Transverse colon (tissue), 4 donors: ENCODE data around the gene SPTLC3. TPM values are rescaled to one million over a fixed set of nuclear protein-coding genes. Genes with fewer than 3 reads are reported as not detected.

Experiments
- DNase-seq: peaks from one replicate; pipeline ENCODE4 v3.0.0-alpha.2; 2019
- H3K27ac ChIP-seq, 4 donors: fragments of 200-600 bp; sonication (generic); 2 replicates each; pipeline ENCODE4 v1.5.1; 2016 to 2018; ENCODE audit warnings: inconsistent platforms in 4 of 4
- H3K27me3 ChIP-seq: fragments of 200-600 bp; sonication (generic); 2 replicates; pipeline ENCODE4 v1.5.1; 2017; ENCODE audit warnings: inconsistent platforms
- H3K36me3 ChIP-seq, 4 donors: fragments of 200-600 bp; sonication (generic); 2 replicates each; pipeline ENCODE4 v1.5.1; 2017 to 2019; ENCODE audit warnings: inconsistent platforms in 4 of 4
- H3K4me1 ChIP-seq, 4 donors: fragments of 200-600 bp; sonication (generic); 2 replicates each; pipeline ENCODE4 v1.5.1; 2017 to 2020; ENCODE audit warnings: inconsistent platforms in 4 of 4
- H3K4me3 ChIP-seq, 4 donors: fragments of 200-600 bp; sonication (generic); 1 replicate in 1 of 4; 2 replicates in 3 of 4; pipeline versions ENCODE4 v1.5.1 to v1.6.1; 2017 to 2019; ENCODE audit warnings: inconsistent platforms in 4 of 4
- H3K9me3 ChIP-seq, 2 donors: fragments of 200-600 bp; sonication (generic); 2 replicates each; pipeline ENCODE4 v1.5.1; 2017 to 2019; ENCODE audit warnings: inconsistent platforms in 2 of 2
- EP300 ChIP-seq: sonication (generic); formaldehyde crosslinking; IDR thresholded peaks from one replicate; pipeline ENCODE4 v1.6.1; 2017; ENCODE audit warnings: antibody characterized with exemption, low read depth
- POLR2A ChIP-seq: fragments of 450-650 bp; IDR thresholded peaks from one replicate; pipeline ENCODE4 v1.6.1; 2016; ENCODE audit warnings: antibody characterized with exemption, mild to moderate bottlenecking, moderate library complexity
- POLR2AphosphoS5 ChIP-seq, 3 donors: sonication (generic); formaldehyde crosslinking; IDR thresholded peaks; one replicate each; pipeline ENCODE4 v1.6.1; 2016; ENCODE audit warnings: antibody characterized with exemption in 3 of 3
- WGBS, 2 donors: methylation state at CpG; one replicate each; pipeline ENCODE4 v1.1.5; 2018; ENCODE audit warnings: low coverage in 1 of 2; 5-methylcytosine and 5-hydroxymethylcytosine counted together
- in situ Hi-C, 4 donors: fragments of 200-750 bp; cut with MboI; loops; one replicate each; pipeline versions ENCODE4 v1.15.0 to v1.15.1; 2017; ENCODE audit warnings: low sequenced_read_pairs in 3 of 4, low pct_ligation_motif_present in 1 of 4, low pct_unique_long_range_greater_than_20kb in 1 of 4
- intact Hi-C: fragments of 100-400 bp; cut with DNase I; formaldehyde crosslinking; loops from one replicate; pipeline ENCODE4 v1.15.1; 2023; ENCODE audit warnings: low total_unique reads
- total RNA-seq, 4 donors: library from RNA; depleted of rRNA; stranded (reverse); fragments of >200 nt; gene quantifications; one replicate each; pipeline ENCODE4 v1.1.0, GENCODE V29; 2016
- TF ChIP-seq, protein P1 (sequence below), 5 experiments: fragments of 200-600 bp in 3 of 5; fragments of 450-650 bp in 2 of 5; sonication (generic) in 3 of 5; IDR thresholded peaks; 1 replicate in 2 of 5; 2 replicates in 3 of 5; pipeline ENCODE4 v1.5.1; 2016 to 2017; ENCODE audit warnings: antibody characterized with exemption in 5 of 5, inconsistent platforms in 3 of 5, mild to moderate bottlenecking in 2 of 5, moderate library complexity in 1 of 5

SPTLC3 gene
- total RNA-seq, 4 donors from 2014 or later, result 2.6 to 11.6 (median 8.8) TPM

DNA sequence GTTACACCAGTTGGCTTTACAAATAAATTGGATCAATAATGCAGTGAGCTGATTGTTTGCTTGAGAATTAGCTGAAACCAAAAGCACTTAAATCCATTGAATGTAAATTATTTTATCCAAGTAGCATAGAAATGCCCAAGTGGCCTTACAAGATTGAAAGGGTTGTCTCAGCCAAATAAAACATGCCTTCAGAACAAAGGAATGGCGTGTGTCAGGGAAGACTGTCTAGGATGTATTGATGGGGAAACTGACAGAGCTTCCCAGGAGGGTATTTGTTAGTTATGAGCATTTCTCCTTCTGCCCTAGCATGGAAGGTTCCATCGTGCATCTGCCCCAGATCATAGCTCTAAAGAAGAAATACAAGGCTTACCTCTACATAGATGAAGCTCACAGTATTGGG is 108.4 kb downstream of the SPTLC3 start:
- Histone ChIP-seq H3K27me3 (no peaks in the 10 kb centered on the region), H3K4me3 (no peak overlapping the region), H3K9me3 (no peaks in the 10 kb centered on the region), H3K27ac (no peak overlapping the region), H3K4me1 (no peaks in the 10 kb centered on the region), H3K36me3 (no peaks in the 10 kb centered on the region)
- intact Hi-C loops (loop anchor here (5.0 kb wide), 1 partner anchor 190 kb away; no protein-coding TSS in a partner anchor), in situ Hi-C loops (loop anchor here (5.0 to 25.0 kb wide), 4 partner anchors 420 to 645 kb away; no protein-coding TSS in a partner anchor)
- no peak for DNase-seq
- 85 to 92% methylated on average over 2 of the region's 2 CpGs for WGBS, 2 donors
- TF ChIP-seq, protein P1, sequence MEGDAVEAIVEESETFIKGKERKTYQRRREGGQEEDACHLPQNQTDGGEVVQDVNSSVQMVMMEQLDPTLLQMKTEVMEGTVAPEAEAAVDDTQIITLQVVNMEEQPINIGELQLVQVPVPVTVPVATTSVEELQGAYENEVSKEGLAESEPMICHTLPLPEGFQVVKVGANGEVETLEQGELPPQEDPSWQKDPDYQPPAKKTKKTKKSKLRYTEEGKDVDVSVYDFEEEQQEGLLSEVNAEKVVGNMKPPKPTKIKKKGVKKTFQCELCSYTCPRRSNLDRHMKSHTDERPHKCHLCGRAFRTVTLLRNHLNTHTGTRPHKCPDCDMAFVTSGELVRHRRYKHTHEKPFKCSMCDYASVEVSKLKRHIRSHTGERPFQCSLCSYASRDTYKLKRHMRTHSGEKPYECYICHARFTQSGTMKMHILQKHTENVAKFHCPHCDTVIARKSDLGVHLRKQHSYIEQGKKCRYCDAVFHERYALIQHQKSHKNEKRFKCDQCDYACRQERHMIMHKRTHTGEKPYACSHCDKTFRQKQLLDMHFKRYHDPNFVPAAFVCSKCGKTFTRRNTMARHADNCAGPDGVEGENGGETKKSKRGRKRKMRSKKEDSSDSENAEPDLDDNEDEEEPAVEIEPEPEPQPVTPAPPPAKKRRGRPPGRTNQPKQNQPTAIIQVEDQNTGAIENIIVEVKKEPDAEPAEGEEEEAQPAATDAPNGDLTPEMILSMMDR (IDR thresholded peaks at IDR 0.05), result no peak
- no peak for TF ChIP-seq POLR2AphosphoS5 (IDR thresholded peaks at IDR 0.05)

DNA sequence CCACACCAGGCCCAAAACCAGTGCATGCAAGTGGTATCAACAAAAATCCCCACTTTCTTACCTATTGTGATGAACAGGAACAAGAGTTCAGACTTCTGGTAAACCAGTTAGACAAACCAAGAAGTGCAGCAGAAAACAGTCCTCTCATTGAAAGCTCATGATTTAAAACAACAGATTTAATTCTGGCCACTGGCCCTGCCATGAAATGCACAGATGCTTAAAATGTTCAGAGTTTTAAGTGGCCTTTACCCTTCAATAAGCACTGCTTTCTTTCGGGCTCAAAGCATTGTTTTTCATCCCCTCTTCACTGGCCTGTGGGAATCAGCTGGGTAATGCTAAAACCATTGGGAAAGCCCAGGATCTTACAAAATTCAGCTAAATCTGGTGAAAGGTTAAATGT is 109.9 kb downstream of the SPTLC3 start:
- no peaks in the 10 kb centered on the region for H3K27me3 ChIP-seq
- H3K27ac ChIP-seq, result no peak overlapping the region
- no peaks in the 10 kb centered on the region for H3K36me3 ChIP-seq
- intact Hi-C loops, result loop anchor here (5.0 kb wide), 1 partner anchor 191 kb away; no protein-coding TSS in a partner anchor
- H3K9me3 ChIP-seq, result no peaks in the 10 kb centered on the region
- in situ Hi-C loops, result loop anchor here (5.0 to 25.0 kb wide), 4 partner anchors 419 to 644 kb away; no protein-coding TSS in a partner anchor
- WGBS, 2 donors, result 76 to 100% methylated on average over 1 of the region's 1 CpG
- H3K4me3 ChIP-seq, result no peak overlapping the region
- no peak for DNase-seq
- TF ChIP-seq POLR2AphosphoS5 (IDR thresholded peaks at IDR 0.05) (no peak), EP300 (no peak), POLR2A (no peak)
- TF ChIP-seq, protein P1 (IDR thresholded peaks at IDR 0.05), result no peak
- H3K4me1 ChIP-seq, result no peaks in the 10 kb centered on the region

DNA sequence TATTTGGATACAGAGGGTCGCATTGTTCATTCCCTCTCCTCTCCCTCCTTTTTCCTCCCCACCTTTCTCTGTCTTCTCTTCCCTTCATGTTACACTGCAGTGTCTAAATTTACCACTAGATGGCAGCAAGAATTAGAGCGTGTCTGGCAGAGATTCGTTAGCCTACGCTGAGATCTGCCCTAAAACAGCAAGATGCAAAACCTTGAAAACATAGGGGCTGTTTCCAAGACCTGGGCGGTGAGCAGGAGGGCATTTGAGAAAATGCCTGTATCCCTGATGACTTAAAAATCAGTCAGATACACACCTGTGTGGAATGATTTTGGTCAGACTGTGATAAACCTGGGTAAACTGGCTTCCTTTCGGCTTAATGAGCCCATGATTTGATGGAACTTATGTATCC is 110.8 kb downstream of the SPTLC3 start:
- peak; percentile 11 for DNase-seq
- H3K9me3 ChIP-seq, result no peaks in the 10 kb centered on the region
- no peak overlapping the region for H3K27ac ChIP-seq
- H3K4me3 ChIP-seq, result no peak overlapping the region
- no peaks in the 10 kb centered on the region for H3K27me3 ChIP-seq
- no peak for TF ChIP-seq POLR2AphosphoS5 (IDR thresholded peaks at IDR 0.05)
- TF ChIP-seq, protein P1 (IDR thresholded peaks at IDR 0.05), result peak; percentile 82 to 90 (median 87)
- intact Hi-C loops, result loop anchor here (5.0 kb wide), 1 partner anchor 192 kb away; no protein-coding TSS in a partner anchor
- 17 to 18% methylated on average over 6 of the region's 6 CpGs for WGBS, 2 donors
- H3K36me3 ChIP-seq, result no peaks in the 10 kb centered on the region
- in situ Hi-C loops, result loop anchor here (5.0 to 25.0 kb wide), 4 partner anchors 418 to 643 kb away; no protein-coding TSS in a partner anchor
- no peaks in the 10 kb centered on the region for H3K4me1 ChIP-seq

DNA sequence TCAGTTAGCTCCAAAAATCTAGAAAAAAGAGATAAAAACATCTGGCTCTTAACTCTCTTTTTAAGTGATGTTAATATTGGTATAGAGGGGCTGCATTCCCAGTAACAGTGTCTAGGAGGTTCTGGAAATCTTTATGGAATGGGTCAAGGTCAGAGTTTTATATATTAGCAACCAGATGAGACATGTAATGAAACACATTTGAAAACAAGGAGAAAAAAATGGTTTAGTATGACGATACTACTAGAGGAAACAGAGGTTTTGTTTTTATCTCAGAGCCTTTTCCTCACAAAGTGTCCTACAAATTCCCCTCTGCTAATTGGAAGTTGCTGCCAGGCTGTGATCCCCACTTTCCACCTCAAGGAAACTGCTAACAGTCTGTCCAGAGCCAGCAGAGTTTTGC is 111.7 kb downstream of the SPTLC3 start:
- intact Hi-C loops (loop anchor here (5.0 to 10.0 kb wide), 2 partner anchors 427 to 644 kb away; no protein-coding TSS in a partner anchor), in situ Hi-C loops (loop anchor here (25.0 kb wide), 3 partner anchors 417 to 642 kb away; no protein-coding TSS in a partner anchor)
- no peak overlapping the region for H3K4me3 ChIP-seq
- H3K27me3 ChIP-seq, result no peaks in the 10 kb centered on the region
- TF ChIP-seq POLR2AphosphoS5 (IDR thresholded peaks at IDR 0.05) (no peak), EP300 (no peak), POLR2A (no peak)
- TF ChIP-seq, protein P1 (IDR thresholded peaks at IDR 0.05), result no peak
- no peaks in the 10 kb centered on the region for H3K36me3 ChIP-seq
- H3K27ac ChIP-seq, result no peak overlapping the region
- no peaks in the 10 kb centered on the region for H3K4me1 ChIP-seq
- DNase-seq, result no peak
- 67 to 71% methylated on average over 1 of the region's 1 CpG for WGBS, 2 donors
- H3K9me3 ChIP-seq, result no peaks in the 10 kb centered on the region
